K562 (cell line): ENCODE measurements around the gene ATRNL1. TPM values are rescaled to one million over a fixed set of nuclear protein-coding genes. Genes with fewer than 3 reads are reported as not detected.

ENCODE experiments used
- ATAC-seq: fragments of 200-7000 bp; cut with Tn5 transposase; 3 replicates; pipeline ENCODE4 v1.9.1; 2020; ENCODE audit warnings: moderate library complexity
- BruUV-seq: library from RNA; stranded (reverse); fragments of 400-500 nt; replicated peaks from 2 replicates; lab custom pipeline; 2021; lab: Mats Ljungman, UMichigan
- CTCF ChIA-PET: fragments of 300-600 bp; formaldehyde crosslinking; extraction: SDS; loops from one replicate; lab custom pipeline; 2021; ENCODE audit warnings: low intra/inter-chr PET ratio; lab: Yijun Ruan, JAX
- POLR2A ChIA-PET: fragments of 300-600, 350-650 bp; sonication (Branson Sonifier 250); formaldehyde crosslinking; extraction: SDS; loops from one replicate; lab custom pipeline; 2021; ENCODE audit warnings: antibody characterized with exemption, inconsistent platforms; lab: Yijun Ruan, JAX
- DNase-seq, 4 experiments: peaks; one replicate each; pipeline versions ENCODE4 v3.0.0 to v3.0.0-alpha.2; 2011 to 2018; ENCODE audit warnings: low spot score in 3 of 4, mixed read lengths in 3 of 4; ENCODE audit errors: extremely low read depth in 1 of 4
- FAIRE-seq: peaks from 2 replicates; lab custom pipeline; 2011; peaks lifted over from hg19 to GRCh38; lab: Jason Lieb, UNC
- H2AFZ ChIP-seq: 2 replicates; pipeline ENCODE4 v1.6.0; 2011; ENCODE audit warnings: low read depth, low read length, control low read depth, inconsistent platforms
- H3K27ac ChIP-seq: fragments of 200-600 bp; 3 replicates; pipeline ENCODE4 v1.8.0; 2011; ENCODE audit warnings: low read depth, mild to moderate bottlenecking, control low read depth, inconsistent platforms, low read length, moderate library complexity, mixed read lengths; ENCODE audit errors: extremely low read depth
- H3K27me3 ChIP-seq, 2 experiments: fragments of 300-600 bp in 1 of 2; 2 replicates in 1 of 2; 3 replicates in 1 of 2; pipeline versions ENCODE4 v1.6.0 to v1.8.0; 2011; ENCODE audit warnings: inconsistent platforms in 2 of 2, low read length in 2 of 2, mild to moderate bottlenecking in 1 of 2, mixed read lengths in 1 of 2, moderate library complexity in 1 of 2; ENCODE audit not compliant: control insufficient read depth in 2 of 2, insufficient read depth in 2 of 2
- H3K36me3 ChIP-seq: fragments of 300-600 bp; 3 replicates; pipeline ENCODE4 v1.8.0; 2011; ENCODE audit warnings: mild to moderate bottlenecking, low read length, inconsistent platforms; ENCODE audit not compliant: control insufficient read depth, insufficient read depth
- H3K4me1 ChIP-seq, 2 experiments: fragments of 200-600 bp in 1 of 2; replicated peaks in 1 of 2; 2 replicates in 1 of 2; 3 replicates in 1 of 2; pipeline versions ENCODE4 v1.5.1 to v1.8.0; 2011; ENCODE audit warnings: inconsistent platforms in 2 of 2, low read length in 2 of 2, mild to moderate bottlenecking in 1 of 2, mixed read lengths in 1 of 2, moderate library complexity in 1 of 2; ENCODE audit not compliant: control insufficient read depth in 2 of 2, insufficient read depth in 2 of 2
- H3K4me2 ChIP-seq: 2 replicates; pipeline ENCODE4 v1.6.1; 2011; ENCODE audit warnings: low read length, control low read depth, inconsistent platforms, mixed read lengths; ENCODE audit not compliant: insufficient read depth
- H3K4me3 ChIP-seq: fragments of 200-600 bp; sonication (generic), shearing (Covaris generic); 2 replicates; pipeline ENCODE4 v1.5.1; 2016; ENCODE audit warnings: control low read depth, inconsistent platforms
- H3K79me2 ChIP-seq: fragments of 200-600 bp; 3 replicates; pipeline ENCODE4 v1.8.0; 2011; ENCODE audit warnings: low read length, inconsistent platforms; ENCODE audit not compliant: control insufficient read depth, insufficient read depth
- H3K9ac ChIP-seq, 2 experiments: 2 replicates each; pipeline versions ENCODE4 v1.6.0 to v1.6.1; 2011; ENCODE audit warnings: low read depth in 2 of 2, low read length in 2 of 2, control low read depth in 1 of 2, inconsistent platforms in 1 of 2, mild to moderate bottlenecking in 1 of 2, mixed read lengths in 1 of 2; ENCODE audit not compliant: insufficient read depth in 1 of 2
- H3K9me1 ChIP-seq: one replicate; pipeline ENCODE4 v1.6.0; 2011; ENCODE audit warnings: inconsistent platforms, mild to moderate bottlenecking, low read length, moderate library complexity; ENCODE audit not compliant: control insufficient read depth, insufficient read depth
- H3K9me3 ChIP-seq: replicated peaks from 2 replicates; pipeline ENCODE4 v1.5.1; 2011; ENCODE audit warnings: low read depth, low read length, inconsistent platforms; ENCODE audit not compliant: control insufficient read depth, insufficient read depth
- H4K20me1 ChIP-seq: replicated peaks from 2 replicates; pipeline ENCODE4 v1.6.1; 2011; ENCODE audit warnings: low read length, inconsistent platforms, mixed read lengths; ENCODE audit not compliant: control insufficient read depth, insufficient read depth
- AFF4 ChIP-seq: sonication (generic); formaldehyde crosslinking; IDR thresholded peaks from 2 replicates; pipeline ENCODE4 v1.8.0; 2023; ENCODE audit warnings: mild to moderate bottlenecking, missing genetic modification reagents
- ID3 ChIP-seq, 2 experiments: fragments of 250-450 bp in 1 of 2; fragments of 450-650 bp in 1 of 2; sonication (Bioruptor Pico) in 1 of 2; IDR thresholded peaks; 2 replicates each; pipeline versions ENCODE4 v1.6.1 to v1.8.0; 2016 to 2021; ENCODE audit warnings: mild to moderate bottlenecking in 2 of 2, moderate library complexity in 2 of 2, missing compliant biosample characterization in 1 of 2, missing genetic modification characterization in 1 of 2
- MIER1 ChIP-seq: fragments of 450-650 bp; IDR thresholded peaks from 2 replicates; pipeline ENCODE4 v1.6.1; 2016; ENCODE audit warnings: antibody characterized with exemption, mild to moderate bottlenecking, low read depth
- NBN ChIP-seq: fragments of 450-650 bp; IDR thresholded peaks from 2 replicates; pipeline ENCODE4 v1.6.1; 2016; ENCODE audit warnings: low read depth, mild to moderate bottlenecking
- NCOR1 ChIP-seq: fragments of 450-650 bp; IDR thresholded peaks from 2 replicates; pipeline ENCODE4 v1.6.1; 2016; ENCODE audit warnings: mild to moderate bottlenecking, moderate library complexity
- NELFE ChIP-seq: IDR thresholded peaks from 2 replicates; pipeline ENCODE4 v1.6.1; 2011; ENCODE audit warnings: mild to moderate bottlenecking; ENCODE audit not compliant: insufficient read depth, insufficient read length
- RBFOX2 ChIP-seq: fragments of 200-400 bp; formaldehyde crosslinking; IDR thresholded peaks from 2 replicates; pipeline ENCODE4 v1.6.1; 2017; ENCODE audit warnings: low read depth, mild to moderate bottlenecking, low read length, moderate library complexity
- RBM39 ChIP-seq: fragments of 200-400 bp; formaldehyde crosslinking; optimal IDR thresholded peaks from 2 replicates; pipeline ENCODE3; 2018; ENCODE audit warnings: low read depth, low read length
- ZBTB7A ChIP-seq: IDR thresholded peaks from 2 replicates; pipeline ENCODE4 v1.6.1; 2011; ENCODE audit warnings: low read depth, mild to moderate bottlenecking, low read length, moderate library complexity, borderline replicate concordance; ENCODE audit not compliant: control insufficient read depth
- ZBTB8A ChIP-seq: fragments of 450-650 bp; IDR thresholded peaks from 2 replicates; pipeline ENCODE4 v1.6.1; 2018; ENCODE audit warnings: mild to moderate bottlenecking, moderate library complexity; ENCODE audit not compliant: partially characterized antibody
- ZC3H4 ChIP-seq: sonication (generic); formaldehyde crosslinking; IDR thresholded peaks from 2 replicates; pipeline ENCODE4 v1.9.0; 2021; ENCODE audit warnings: missing genetic modification reagents, borderline replicate concordance
- ZNF124 ChIP-seq: sonication (generic); formaldehyde crosslinking; IDR thresholded peaks from 2 replicates; pipeline ENCODE4 v1.8.1; 2022; ENCODE audit warnings: missing genetic modification reagents
- WGBS: fragments of 100-300 bp; shearing (Covaris generic); methylation state at CpG from one replicate; pipeline ENCODE4 v1.1.6; 2016; ENCODE audit warnings: low coverage, mixed read lengths; ENCODE audit not compliant: insufficient coverage; ENCODE audit errors: missing lambda C conversion rate; 5-methylcytosine and 5-hydroxymethylcytosine counted together
- in situ Hi-C: fragments of 300-500 bp; cut with MboI; formaldehyde crosslinking; loops from 4 replicates; pipeline ENCODE4 v1.15.0; 2018; ENCODE audit warnings: inconsistent platforms, mixed read lengths
- intact Hi-C: fragments of 100-400 bp; cut with micrococcal nuclease; formaldehyde crosslinking; loops from 2 replicates; pipeline ENCODE4 v1.14.2; 2022
- polyA plus RNA-seq, 8 experiments: library from polyadenylated mRNA; depleted of rRNA in 4 of 8; stranded (reverse) in 5 of 8; unstranded in 3 of 8; fragments of >200 nt; fragmentation: Nextera tagmentation in 2 of 8; fragmentation: Illumina TruSeq in 1 of 8; extraction: Ambion mirVana in 2 of 8; extraction: Trizol in 1 of 8; gene quantifications; 2 replicates each; pipeline versions ENCODE4 v1.2.1 to v1.2.3, GENCODE V29; 2011 to 2014; ENCODE audit warnings: inconsistent platforms in 1 of 8, missing spikeins in 1 of 8
- total RNA-seq, 7 experiments: library from RNA; depleted of rRNA in 6 of 7; stranded (reverse); fragments of >200 nt in 6 of 7; fragmentation: Illumina TruSeq in 2 of 7; extraction: Trizol in 2 of 7; gene quantifications; 2 replicates each; pipeline versions ENCODE4 v1.2.1 to v1.2.3, GENCODE V29; 2011 to 2021; ENCODE audit warnings: low replicate concordance in 1 of 7

Gene ATRNL1
- total and polyA plus RNA-seq, 9 of the 15 experiments (the other 6 are each of a cell fraction or from before 2014, with no cell fraction given) = 0.18 TPM; not detected in 8

- FAIRE-seq = no peak
- intact Hi-C loops = no loop called here
- CTCF ChIA-PET = no interaction called here
Measured at GRCh38 chr10:115942101-115942500, 848.9 kb downstream of the ATRNL1 start.

GRCh38 chr10:115944538-115944937 lies 851.4 kb downstream of the ATRNL1 start:
- intact Hi-C loops = no loop called here
- DNase-seq = no peak

More at GRCh38 chr10:115942101-115942500, 848.9 kb downstream of the ATRNL1 start:
- ATAC-seq (no peak), DNase-seq (no peak)
- Histone ChIP-seq H3K79me2 (no peaks in the 10 kb centered on the region), H3K9ac (no peak overlapping the region), H3K9me1 (no peaks in the 10 kb centered on the region), H4K20me1 (no peaks in the 10 kb centered on the region), H3K27ac (no peak overlapping the region), H3K27me3 (no peaks in the 10 kb centered on the region), H3K9me3 (no peaks in the 10 kb centered on the region; the same call in 1 of the 2 replicates), H3K4me1 (no peaks in the 10 kb centered on the region), H3K4me2 (no peak overlapping the region), H2AFZ (no peak overlapping the region), H3K36me3 (no peaks in the 10 kb centered on the region), H3K4me3 (no peak overlapping the region)
- POLR2A ChIA-PET = no interaction called here
- no TSS peak for BruUV-seq
- TF ChIP-seq NBN (no peak), NCOR1 (no peak), ID3 (CRISPR knock-in tag; IDR thresholded peaks at IDR 0.05) (no peak), ID3 (tag; IDR thresholded peaks at IDR 0.05) (no peak), NELFE (no peak), ZNF124 (CRISPR knock-in tag) (no peak)
- in situ Hi-C loops = no loop called here
- 0% methylated on average over 4 of the region's 4 CpGs for WGBS

More at GRCh38 chr10:115944538-115944937, 851.4 kb downstream of the ATRNL1 start:
- H3K27me3 ChIP-seq = no peaks in the 10 kb centered on the region
- H2AFZ ChIP-seq = no peak overlapping the region
- H3K4me2 ChIP-seq = no peak overlapping the region
- H3K79me2 ChIP-seq = no peaks in the 10 kb centered on the region
- in situ Hi-C loops = no loop called here
- H3K9me1 ChIP-seq = no peaks in the 10 kb centered on the region
- no peaks in the 10 kb centered on the region for H3K4me1 ChIP-seq
- H3K36me3 ChIP-seq = no peaks in the 10 kb centered on the region
- ATAC-seq (no peak), FAIRE-seq (no peak)
- no peaks in the 10 kb centered on the region for H4K20me1 ChIP-seq
- CTCF ChIA-PET = no interaction called here
- H3K9me3 ChIP-seq = no peaks in the 10 kb centered on the region; the same call in 1 of the 2 replicates
- TF ChIP-seq RBFOX2 (no peak), RBM39 (no peak), ZC3H4 (CRISPR knock-in tag) (no peak), ZBTB7A (no peak), MIER1 (no peak), AFF4 (CRISPR knock-in tag) (no peak), ZBTB8A (no peak)
- BruUV-seq = no TSS peak
- H3K27ac ChIP-seq = no peak overlapping the region
- 4% methylated on average over 6 of the region's 6 CpGs for WGBS
- H3K9ac ChIP-seq = no peak overlapping the region
- POLR2A ChIA-PET = no interaction called here
- H3K4me3 ChIP-seq = no peak overlapping the region
